OCI-LY7 (cell line): ENCODE results near the gene SYT2. TPM values are rescaled to one million over a fixed set of nuclear protein-coding genes. Genes with fewer than 3 reads are reported as not detected.

Experiments used
- Bru-seq: library from RNA; stranded (reverse); fragments of 400-500 nt; gene quantifications from one replicate; lab custom pipeline; 2021; lab: Mats Ljungman, UMichigan
- BruChase-seq, 2 experiments: library from RNA; stranded (reverse); fragments of 400-500 nt; gene quantifications; one replicate each; lab custom pipeline; 2021; lab: Mats Ljungman, UMichigan
- BruUV-seq: library from RNA; stranded (reverse); fragments of 400-500 nt; replicated peaks from 2 replicates; lab custom pipeline; 2021; lab: Mats Ljungman, UMichigan
- CTCF ChIA-PET: fragments of 300-600 bp; sonication (Branson Sonifier 250); formaldehyde crosslinking; loops from one replicate; lab custom pipeline; 2022; ENCODE audit warnings: antibody characterized with exemption; ENCODE audit not compliant: unreplicated experiment; lab: Charles Lee
- POLR2A ChIA-PET: fragments of 300-600 bp; sonication (Branson Sonifier 250); formaldehyde crosslinking; loops from one replicate; lab custom pipeline; 2022; ENCODE audit warnings: antibody characterized with exemption; lab: Charles Lee
- DNase-seq: peaks from one replicate; pipeline ENCODE4 v3.0.0-alpha.2; 2015; ENCODE audit warnings: low spot score
- H2AFZ ChIP-seq: fragments of 200-600 bp; sonication (generic), shearing (Covaris generic); 2 replicates; pipeline ENCODE4 v1.6.1; 2014; ENCODE audit warnings: mild to moderate bottlenecking, antibody characterized with exemption, low read length, moderate library complexity
- H3K27ac ChIP-seq: fragments of 200-600 bp; sonication (generic); 2 replicates; pipeline ENCODE4 v1.5.1; 2014; ENCODE audit warnings: mixed run types, low read depth, mild to moderate bottlenecking, moderate library complexity, low read length, inconsistent platforms; ENCODE audit not compliant: poor library complexity, severe bottlenecking
- H3K36me3 ChIP-seq: fragments of 200-600 bp; sonication (generic); 2 replicates; pipeline ENCODE4 v1.6.1; 2014; ENCODE audit warnings: mild to moderate bottlenecking, antibody characterized with exemption, low read length, moderate library complexity, mixed read lengths; ENCODE audit not compliant: insufficient read depth
- H3K4me1 ChIP-seq: fragments of 200-600 bp; sonication (generic); 2 replicates; pipeline ENCODE4 v1.5.1; 2014; ENCODE audit warnings: mild to moderate bottlenecking, low read length; ENCODE audit not compliant: insufficient read depth, poor library complexity, severe bottlenecking
- H3K4me2 ChIP-seq: fragments of 200-600 bp; sonication (generic); 2 replicates; pipeline ENCODE4 v1.6.1; 2014; ENCODE audit warnings: mild to moderate bottlenecking, low read length
- H3K4me3 ChIP-seq: fragments of 200-600 bp; sonication (generic); 2 replicates; pipeline ENCODE4 v1.5.1; 2014; ENCODE audit warnings: mild to moderate bottlenecking, low read depth, low read length; ENCODE audit not compliant: poor library complexity, severe bottlenecking
- H3K79me2 ChIP-seq: fragments of 200-600 bp; sonication (generic); 2 replicates; pipeline ENCODE4 v1.6.1; 2016; ENCODE audit warnings: low read depth, mild to moderate bottlenecking, low read length, moderate library complexity, mixed read lengths; ENCODE audit not compliant: insufficient read depth
- H3K9me2 ChIP-seq: fragments of 200-600 bp; sonication (generic); 2 replicates; pipeline ENCODE4 v1.6.1; 2016; ENCODE audit warnings: mild to moderate bottlenecking, low read length, mixed read lengths; ENCODE audit not compliant: insufficient read depth
- H3K9me3 ChIP-seq: fragments of 200-600 bp; sonication (generic); 2 replicates; pipeline ENCODE4 v1.6.1; 2014; ENCODE audit warnings: mild to moderate bottlenecking, mixed run types, low read length, mixed read lengths
- H4K20me1 ChIP-seq: fragments of 200-600 bp; sonication (generic); 2 replicates; pipeline ENCODE4 v1.6.1; 2014; ENCODE audit warnings: mild to moderate bottlenecking, antibody characterized with exemption, low read length, moderate library complexity, mixed read lengths; ENCODE audit not compliant: insufficient read depth
- CTCF ChIP-seq: fragments of 200-600 bp; sonication (generic); conservative IDR thresholded peaks from 2 replicates; pipeline ENCODE4 v1.5.1; 2014; ENCODE audit warnings: mild to moderate bottlenecking, antibody characterized with exemption, low read length, moderate library complexity, mixed read lengths
- EZH2phosphoT487 ChIP-seq: fragments of 200-600 bp; sonication (generic); IDR thresholded peaks from 2 replicates; pipeline ENCODE4 v1.6.1; 2018; ENCODE audit warnings: low read depth, borderline replicate concordance, mild to moderate bottlenecking, mixed run types, antibody characterized with exemption, low read length, moderate library complexity, mixed read lengths
- intact Hi-C: fragments of 100-400 bp; cut with micrococcal nuclease; formaldehyde crosslinking; loops from one replicate; pipeline ENCODE4 v1.10.0; 2022; ENCODE audit not compliant: unreplicated experiment
- long read RNA-seq: library from polyadenylated mRNA; stranded (forward); transcript quantifications from one replicate; pipeline ENCODE4 v2.0.0, GENCODE V29; 2022
- total RNA-seq, 2 experiments: library from RNA; depleted of rRNA in 1 of 2; stranded (reverse); fragments of >200 nt in 1 of 2; shearing (Covaris generic) in 1 of 2; gene quantifications; 2 replicates each; pipeline ENCODE4 v1.2.3, GENCODE V29; 2014 to 2022

The SYT2 gene
- not detected in 2 replicates for total RNA-seq (2014; rRNA removed; shearing (Covaris generic))
- not detected in 2 replicates for total RNA-seq (2022)
- not detected for Bru-seq, nascent RNA
- BruChase-seq, experiment 1, labeled RNA remaining after a 6-hour chase, result percentile 1 among the genes with signal in this experiment
- BruChase-seq, experiment 2, labeled RNA remaining after a 2-hour chase, result not detected
- long read RNA-seq, partial matches to known transcripts, result 0 of 1 reads
- long read RNA-seq, other reads (novel, unspliced or antisense), result 1 of 1 reads

- Histone ChIP-seq H3K36me3 (no peaks in the 10 kb centered on the region), H3K9me3 (no peaks in the 10 kb centered on the region), H4K20me1 (no peaks in the 10 kb centered on the region), H3K79me2 (no peaks in the 10 kb centered on the region), H3K4me1 (no peaks in the 10 kb centered on the region), H3K4me3 (no peak within 1 kb of the TSS), H2AFZ (no peak within 1 kb of the TSS), H3K27ac (no peak within 1 kb of the TSS), H3K9me2 (no peaks in the 10 kb centered on the region), H3K4me2 (no peak within 1 kb of the TSS)
- ChIA-PET CTCF (no interaction called here), POLR2A (no interaction called here)
- no TSS peak for BruUV-seq
- DNase-seq, result no peak
- intact Hi-C loops, result no loop called here
- TF ChIP-seq EZH2phosphoT487 (no peak), CTCF (no peak)
Measured at GRCh38 chr1:202710070-202711045, at the start of gene SYT2. SYT2 (minus strand) TSS chr1:202710454; CDS start chr1:202605772, 104,682 bp downstream.

GRCh38 chr1:202756391-202756790 lies 46.1 kb upstream of the SYT2 start:
- H3K79me2 ChIP-seq, result no peaks in the 10 kb centered on the region
- H3K36me3 ChIP-seq, result no peaks in the 10 kb centered on the region
- POLR2A ChIA-PET, result no interaction called here
- no peaks in the 10 kb centered on the region for H4K20me1 ChIP-seq
- no peak overlapping the region for H3K4me3 ChIP-seq
- BruUV-seq, result no TSS peak
- intact Hi-C loops, result no loop called here
- no peak overlapping the region for H2AFZ ChIP-seq
- H3K9me2 ChIP-seq, result no peaks in the 10 kb centered on the region
- CTCF ChIA-PET, result no interaction called here
- H3K4me2 ChIP-seq, result no peak overlapping the region
- H3K4me1 ChIP-seq, result no peaks in the 10 kb centered on the region
- TF ChIP-seq EZH2phosphoT487 (no peak), CTCF (no peak)
- no peaks in the 10 kb centered on the region for H3K9me3 ChIP-seq
- DNase-seq, result no peak
- H3K27ac ChIP-seq, result no peak overlapping the region
